Measurements from ENCODE around the gene INAFM1. TPM values are rescaled to one million over a fixed set of nuclear protein-coding genes. Genes with fewer than 3 reads are reported as not detected.
A peak's percentile ranks its signal among the peaks of the same experiment; 100 is the strongest.

INAFM1 gene
- total and polyA plus RNA-seq, 9 of the 15 experiments (the other 6 are each of a cell fraction or from before 2014, with no cell fraction given), result 0.71 to 30.9 (median 3.1) TPM

GRCh38 chr19:47274071-47274890 is at the start of gene INAFM1 (continued):
- no peak for TF ChIP-seq HOMEZ (CRISPR knock-in tag; IDR thresholded peaks at IDR 0.05)
- TF ChIP-seq, protein P1, sequence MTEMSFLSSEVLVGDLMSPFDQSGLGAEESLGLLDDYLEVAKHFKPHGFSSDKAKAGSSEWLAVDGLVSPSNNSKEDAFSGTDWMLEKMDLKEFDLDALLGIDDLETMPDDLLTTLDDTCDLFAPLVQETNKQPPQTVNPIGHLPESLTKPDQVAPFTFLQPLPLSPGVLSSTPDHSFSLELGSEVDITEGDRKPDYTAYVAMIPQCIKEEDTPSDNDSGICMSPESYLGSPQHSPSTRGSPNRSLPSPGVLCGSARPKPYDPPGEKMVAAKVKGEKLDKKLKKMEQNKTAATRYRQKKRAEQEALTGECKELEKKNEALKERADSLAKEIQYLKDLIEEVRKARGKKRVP (CRISPR knock-in tag; IDR thresholded peaks at IDR 0.05), result peak; percentile 60
- TF ChIP-seq, protein P2, sequence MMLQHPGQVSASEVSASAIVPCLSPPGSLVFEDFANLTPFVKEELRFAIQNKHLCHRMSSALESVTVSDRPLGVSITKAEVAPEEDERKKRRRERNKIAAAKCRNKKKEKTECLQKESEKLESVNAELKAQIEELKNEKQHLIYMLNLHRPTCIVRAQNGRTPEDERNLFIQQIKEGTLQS (IDR thresholded peaks at IDR 0.05), result no peak
- TF ChIP-seq, protein P2 (CRISPR knock-in tag; conservative IDR thresholded peaks at IDR 0.05), result no peak
- TF ChIP-seq FUS (optimal IDR thresholded peaks at IDR 0.05; ENCODE audit: low read depth, low read length), result no peak
- TF ChIP-seq ZC3H11A (IDR thresholded peaks at IDR 0.05; ENCODE audit: low read depth, low read length), result no peak
- TF ChIP-seq E4F1 (CRISPR knock-in tag; IDR thresholded peaks at IDR 0.05; ENCODE audit: borderline replicate concordance), result no peak
- TF ChIP-seq HDAC3 (IDR thresholded peaks at IDR 0.05; ENCODE audit: borderline replicate concordance, partially characterized antibody), result no peak
- no peak for TF ChIP-seq ZNF830 (CRISPR knock-in tag; IDR thresholded peaks at IDR 0.05)
- TF ChIP-seq, protein P3, sequence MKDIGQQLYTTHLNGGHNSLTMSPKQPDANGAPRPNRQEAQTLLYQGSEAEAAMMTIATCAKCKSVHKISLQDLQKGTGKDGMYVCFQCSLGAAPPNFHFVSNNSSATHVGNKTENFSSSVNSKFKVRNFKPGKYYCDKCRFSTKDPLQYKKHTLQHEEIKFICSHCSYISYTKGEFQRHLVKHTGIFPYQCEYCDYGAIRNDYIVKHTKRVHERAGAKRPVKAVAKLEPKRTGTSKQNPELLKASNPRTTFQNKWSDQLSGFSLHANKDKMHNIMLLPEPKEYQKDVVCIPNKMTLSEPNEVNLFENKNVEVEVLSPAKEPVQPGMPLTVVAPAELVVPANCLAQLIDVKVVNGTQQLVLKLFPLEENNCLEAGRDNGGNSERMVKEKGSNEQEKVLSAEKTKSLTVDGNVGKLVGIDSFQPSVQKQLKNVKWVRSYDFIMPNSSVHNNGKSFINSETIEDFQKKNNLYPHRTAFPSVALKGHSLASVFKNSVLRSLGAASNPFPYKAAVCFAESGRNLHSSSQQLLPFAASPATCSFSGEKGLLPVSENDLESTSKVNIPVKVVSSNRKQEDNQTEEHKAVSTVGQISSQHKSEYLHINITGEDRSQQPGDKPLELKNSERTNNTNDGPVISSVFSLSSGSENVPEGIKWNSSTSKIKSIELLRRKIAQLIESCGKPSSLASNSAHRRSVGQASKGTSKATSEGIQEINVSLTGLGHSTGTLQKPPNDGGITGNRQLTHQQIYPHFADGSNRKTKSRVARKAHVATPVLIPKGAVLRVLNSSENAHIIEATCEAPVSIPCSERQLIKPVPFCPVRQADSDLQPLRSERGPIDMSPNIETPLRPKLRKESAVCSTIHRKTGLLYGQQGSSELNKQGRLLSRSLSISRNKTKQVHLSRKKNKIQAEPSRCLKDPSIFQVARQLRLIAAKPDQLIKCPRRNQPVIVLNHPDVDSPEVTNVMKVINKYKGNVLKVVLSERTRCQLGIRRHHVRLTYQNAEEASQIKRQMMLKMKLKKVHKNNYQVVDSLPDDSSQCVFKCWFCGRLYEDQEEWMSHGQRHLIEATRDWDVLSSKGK (CRISPR knock-in tag; IDR thresholded peaks at IDR 0.05), result no peak
- TF ChIP-seq YBX1 (IDR thresholded peaks at IDR 0.05), result no peak
- TF ChIP-seq MAFF (IDR thresholded peaks at IDR 0.05; ENCODE audit: low read length), result no peak
- TF ChIP-seq ATF7 (IDR thresholded peaks at IDR 0.05), result no peak; the same call in 1 of the 2 replicates
- no peak for TF ChIP-seq HMGXB4 (CRISPR knock-in tag; IDR thresholded peaks at IDR 0.05)
- no peak for TF ChIP-seq PTTG1 (tag; IDR thresholded peaks at IDR 0.05; ENCODE audit: low read depth)

Data from K562 (cell line).